ENCODE results near the gene ZNF319. TPM values are rescaled to one million over a fixed set of nuclear protein-coding genes. Genes with fewer than 3 reads are reported as not detected.

ZNF319 gene
- total RNA-seq, result 7.9 and 8.5 TPM in 2 replicates

GRCh38 chr16:57999971-58000705 is at the start of gene ZNF319:
TSS of gene ZNF319 (minus strand) at chr16:58000672. CDS start at chr16:57998265, 2,407 bp downstream.

GRCh38 chr16:58025351-58026138 is 25.1 kb upstream of the ZNF319 start, which contains the start of gene MMP15:
TSS of gene MMP15 (plus strand) at chr16:58025754. CDS start at chr16:58026351, 597 bp downstream.

GRCh38 chr16:58000706-58001676 is 519 bp upstream of the ZNF319 start, which contains the start of gene USB1:
TSS of gene USB1 (plus strand) at chr16:58001407. CDS start at chr16:58001484, 77 bp downstream.

GRCh38 chr16:57970970-57971369 is 29.5 kb downstream of the ZNF319 start, which contains the start of gene CNGB1:
TSS of gene CNGB1 (minus strand) at chr16:57971128. CDS start at chr16:57967286, 3,842 bp downstream.

Other genes with a start within 250 kb of the ZNF319 start
- 45.8 and 55.9 TPM in 2 replicates for gene KIFC3, start 198.2 kb downstream of the ZNF319 start, total RNA-seq
- gene CNGB1, start 29.5 kb downstream of the ZNF319 start, total RNA-seq, result under 0.01 TPM in 2 replicates
- gene USB1, start 735 bp upstream of the ZNF319 start, total RNA-seq, result 40.2 and 49.5 TPM in 2 replicates
- gene MMP15, start 25.1 kb upstream of the ZNF319 start, total RNA-seq, result 19.6 and 20.5 TPM in 2 replicates
- gene CFAP20, start 128.7 kb upstream of the ZNF319 start, total RNA-seq, result 39.5 and 55.7 TPM in 2 replicates
- 67.0 and 77.9 TPM in 2 replicates for gene CSNK2A2, start 197.4 kb upstream of the ZNF319 start, total RNA-seq